Neural crest cell (in vitro differentiated cells): ENCODE measurements around the gene CALHM3. TPM values are rescaled to one million over a fixed set of nuclear protein-coding genes. Genes with fewer than 3 reads are reported as not detected.

ENCODE experiments used
- DNase-seq: peaks from one replicate; pipeline ENCODE4 v3.0.0; 2021; ENCODE audit warnings: low read depth, mixed read lengths, low spot score
- H3K27ac Mint-ChIP-seq: one replicate; pipeline ENCODE4 v1.8.0; 2021; ENCODE audit warnings: mild to moderate bottlenecking, mixed read lengths; ENCODE audit not compliant: unreplicated experiment
- H3K27me3 Mint-ChIP-seq: 2 replicates; pipeline ENCODE4 v1.8.0; 2021; ENCODE audit warnings: low read depth, mild to moderate bottlenecking, mixed read lengths
- H3K36me3 Mint-ChIP-seq: 2 replicates; pipeline ENCODE4 v1.8.0; 2021; ENCODE audit warnings: low read depth, mild to moderate bottlenecking, mixed read lengths
- H3K4me1 Mint-ChIP-seq: 2 replicates; pipeline ENCODE4 v1.8.0; 2021; ENCODE audit warnings: mixed read lengths
- H3K4me3 Mint-ChIP-seq: one replicate; pipeline ENCODE4 v1.8.0; 2021; ENCODE audit warnings: mild to moderate bottlenecking, mixed read lengths
- H3K9me3 Mint-ChIP-seq: 2 replicates; pipeline ENCODE4 v1.8.0; 2021; ENCODE audit warnings: mixed read lengths
- CTCF ChIP-seq: fragments of 200-600 bp; sonication (generic); conservative IDR thresholded peaks from 2 replicates; pipeline ENCODE4 v1.5.0; 2021; ENCODE audit warnings: antibody characterized with exemption, mild to moderate bottlenecking
- total RNA-seq: library from RNA; stranded (reverse); gene quantifications from 2 replicates; pipeline ENCODE4 v1.2.1, GENCODE V29; 2021

The CALHM3 gene
- total RNA-seq, 1 donor from 2014 or later = not detected

- Mint-ChIP-seq H3K4me1 (peaks cover 23% of the 10 kb centered on the region), H3K4me3 (peak overlapping the region; percentile 25), H3K27me3 (peaks cover 66% of the 10 kb centered on the region), H3K27ac (no peak overlapping the region), H3K36me3 (no peaks in the 10 kb centered on the region), H3K9me3 (no peaks in the 10 kb centered on the region)
- TF ChIP-seq CTCF = no peak
- no peak for DNase-seq
Observed at GRCh38 chr10:103497161-103497915, 18.3 kb upstream of the CALHM3 start.

- TF ChIP-seq CTCF = no peak
- H3K4me3 Mint-ChIP-seq = peak overlapping the region; percentile 91
Observed at GRCh38 chr10:103495321-103495720, 16.3 kb upstream of the CALHM3 start.

GRCh38 chr10:103493916-103494877 lies 15.2 kb upstream of the CALHM3 start:
- peaks cover 16% of the 10 kb centered on the region for H3K4me1 Mint-ChIP-seq
- no peak for DNase-seq
- H3K9me3 Mint-ChIP-seq = no peaks in the 10 kb centered on the region
- H3K4me3 Mint-ChIP-seq = peak overlapping the region; percentile 91
- H3K27me3 Mint-ChIP-seq = peaks cover 68% of the 10 kb centered on the region
- no peak for TF ChIP-seq CTCF
- no peaks in the 10 kb centered on the region for H3K36me3 Mint-ChIP-seq
- H3K27ac Mint-ChIP-seq = no peak overlapping the region

More at GRCh38 chr10:103495321-103495720, 16.3 kb upstream of the CALHM3 start:
- H3K4me1 Mint-ChIP-seq = peaks cover 21% of the 10 kb centered on the region
- DNase-seq = no peak
- peaks cover 70% of the 10 kb centered on the region for H3K27me3 Mint-ChIP-seq
- no peaks in the 10 kb centered on the region for H3K36me3 Mint-ChIP-seq
- no peaks in the 10 kb centered on the region for H3K9me3 Mint-ChIP-seq
- no peak overlapping the region for H3K27ac Mint-ChIP-seq

GRCh38 chr10:103493362-103493915 lies 14.4 kb upstream of the CALHM3 start, which contains the start of gene NEURL1:
Gene NEURL1 (plus strand): TSS chr10:103493705. CDS start chr10:103494388, 683 bp downstream.
- no peak for TF ChIP-seq CTCF
- no peak within 1 kb of the TSS for H3K27ac Mint-ChIP-seq
- H3K4me1 Mint-ChIP-seq = peaks cover 16% of the 10 kb centered on the region
- peak; percentile 27 for DNase-seq
- H3K9me3 Mint-ChIP-seq = no peaks in the 10 kb centered on the region
- peaks cover 62% of the 10 kb centered on the region for H3K27me3 Mint-ChIP-seq
- no peaks in the 10 kb centered on the region for H3K36me3 Mint-ChIP-seq
- peak within 1 kb of the TSS; percentile 91 for H3K4me3 Mint-ChIP-seq

- peaks cover 16% of the 10 kb centered on the region for H3K4me1 Mint-ChIP-seq
- no peak for TF ChIP-seq CTCF
- peaks cover 60% of the 10 kb centered on the region for H3K27me3 Mint-ChIP-seq
- H3K27ac Mint-ChIP-seq = no peak overlapping the region
- H3K9me3 Mint-ChIP-seq = no peaks in the 10 kb centered on the region
- peak overlapping the region; percentile 89 for H3K4me3 Mint-ChIP-seq
- no peak for DNase-seq
- no peaks in the 10 kb centered on the region for H3K36me3 Mint-ChIP-seq
Observed at GRCh38 chr10:103492655-103493261, 13.7 kb upstream of the CALHM3 start.
